ENCODE results near the gene OR51B5. TPM values are rescaled to one million over a fixed set of nuclear protein-coding genes. Genes with fewer than 3 reads are reported as not detected.
"Not testable (repeated sequence)": the region's sequence is repeated elsewhere in the genome, so short reads cannot be mapped to it uniquely, and the experiment has no call there.

OR51B5 gene
- total and polyA plus RNA-seq, 7 experiments from 2014 or later, result 0.48 TPM; not detected in 6

GRCh38 chr11:5297721-5298323 is 45.5 kb downstream of the OR51B5 start:
- ATAC-seq (no peak), DNase-seq (no peak)
- Mint-ChIP-seq H3K4me1 (peaks cover 0 to 2% (median 0%) of the 10 kb centered on the region in 7 donors), H3K4me3 (no peak overlapping the region), H3K27ac (no peak overlapping the region), H3K9me3 (peaks cover 0 to 2% (median 0%) of the 10 kb centered on the region in 11 donors), H3K27me3 (peaks cover 2 to 19% (median 10%) of the 10 kb centered on the region in 5 donors), H3K36me3 (no peaks in the 10 kb centered on the region)
- no peaks in the 10 kb centered on the region for H3K4me1 ChIP-seq (ENCODE audit: control insufficient read depth in 2 of 2, insufficient read depth in 2 of 2, low read length in 2 of 2)
- H3K36me3 ChIP-seq (ENCODE audit: control insufficient read depth in 2 of 3, insufficient read depth in 3 of 3, low read length in 3 of 3), result no peaks in the 10 kb centered on the region
- POLR2A ChIA-PET, result no interaction called here
- no peaks in the 10 kb centered on the region for H3K9me3 ChIP-seq (ENCODE audit: control insufficient read depth in 2 of 3, low read length in 3 of 3)
- intact Hi-C loops (cut with micrococcal nuclease), result loop anchor here in 1 of 2 donors (10.0 kb wide), 1 partner anchor 1113 kb away; no protein-coding TSS in a partner anchor
- H3K27ac ChIP-seq (ENCODE audit: low read depth, low read length), result no peak overlapping the region
- H3K4me3 ChIP-seq (ENCODE audit: low read length), result no peak overlapping the region
- no peaks in the 10 kb centered on the region for H3K27me3 ChIP-seq (ENCODE audit: control insufficient read depth in 2 of 2, insufficient read depth in 2 of 2, low read length in 2 of 2)
- CTCF ChIA-PET, result no interaction called here

- H3K9me3 ChIP-seq (ENCODE audit: control insufficient read depth in 2 of 3, low read length in 3 of 3); H3K36me3 Mint-ChIP-seq; H3K27ac ChIP-seq (ENCODE audit: low read depth, low read length); H3K4me1 Mint-ChIP-seq; DNase-seq; H3K9me3 Mint-ChIP-seq; H3K27ac Mint-ChIP-seq; H3K4me3 Mint-ChIP-seq; H3K36me3 ChIP-seq (ENCODE audit: control insufficient read depth in 2 of 3, insufficient read depth in 3 of 3, low read length in 3 of 3); H3K4me1 ChIP-seq (ENCODE audit: control insufficient read depth in 2 of 2, insufficient read depth in 2 of 2, low read length in 2 of 2); CTCF ChIA-PET; POLR2A ChIA-PET; H3K27me3 ChIP-seq (ENCODE audit: control insufficient read depth in 2 of 2, insufficient read depth in 2 of 2, low read length in 2 of 2); ATAC-seq; H3K4me3 ChIP-seq (ENCODE audit: low read length): not testable (repeated sequence)
- intact Hi-C loops (cut with micrococcal nuclease), result loop anchor here (5.0 to 10.0 kb wide), 2 partner anchors 172 to 1110 kb away; no protein-coding TSS in a partner anchor
- peaks cover 0 to 14% (median 6%) of the 10 kb centered on the region in 5 donors for H3K27me3 Mint-ChIP-seq
Observed at GRCh38 chr11:5294342-5294995, 48.9 kb downstream of the OR51B5 start.

- Histone ChIP-seq H3K4me1 (ENCODE audit: control insufficient read depth in 2 of 2, insufficient read depth in 2 of 2, low read length in 2 of 2) (no peaks in the 10 kb centered on the region), H3K27ac (ENCODE audit: low read depth, low read length) (no peak overlapping the region), H3K9me3 (ENCODE audit: control insufficient read depth in 2 of 3, low read length in 3 of 3) (no peaks in the 10 kb centered on the region), H3K4me3 (ENCODE audit: low read length) (no peak overlapping the region), H3K36me3 (ENCODE audit: control insufficient read depth in 2 of 3, insufficient read depth in 3 of 3, low read length in 3 of 3) (no peaks in the 10 kb centered on the region), H3K27me3 (ENCODE audit: control insufficient read depth in 2 of 2, insufficient read depth in 2 of 2, low read length in 2 of 2) (no peaks in the 10 kb centered on the region)
- ATAC-seq (no peak), DNase-seq (no peak)
- Mint-ChIP-seq H3K36me3 (no peaks in the 10 kb centered on the region), H3K9me3 (peaks cover 0 to 2% (median 0%) of the 10 kb centered on the region in 11 donors), H3K27ac (no peak overlapping the region), H3K27me3 (peaks cover 0 to 13% (median 6%) of the 10 kb centered on the region in 5 donors), H3K4me3 (no peak overlapping the region), H3K4me1 (no peaks in the 10 kb centered on the region)
- POLR2A ChIA-PET, result no interaction called here
- CTCF ChIA-PET, result no interaction called here
- intact Hi-C loops (cut with micrococcal nuclease), result loop anchor here (5.0 to 10.0 kb wide), 2 partner anchors 171 to 1108 kb away; no protein-coding TSS in a partner anchor
Observed at GRCh38 chr11:5293028-5293427, 50.3 kb downstream of the OR51B5 start.

Other genes starting within 250 kb of the OR51B5 start
- gene OR52A5, start 205.2 kb downstream of the OR51B5 start, total RNA-seq, result not detected
- not detected for gene OR52A5, start 205.2 kb downstream of the OR51B5 start, polyA plus RNA-seq
- not detected for gene OR52A1, start 188.8 kb downstream of the OR51B5 start, total RNA-seq
- gene OR52A1, start 188.8 kb downstream of the OR51B5 start, polyA plus RNA-seq, result not detected
- gene OR51V1, start 142.8 kb downstream of the OR51B5 start, total RNA-seq, result not detected
- not detected for gene OR51V1, start 142.8 kb downstream of the OR51B5 start, polyA plus RNA-seq
- 10 to 100 TPM in 1 of 5 experiments, under 1 TPM in 1, not detected in 3; 1.00 to 56.2 TPM for gene HBB, start 116.5 kb downstream of the OR51B5 start, total RNA-seq
- gene HBB, start 116.5 kb downstream of the OR51B5 start, polyA plus RNA-seq, result under 1 TPM; 0.67 to 0.91 TPM
- gene HBD, start 109.0 kb downstream of the OR51B5 start, total RNA-seq, result not detected
- gene HBD, start 109.0 kb downstream of the OR51B5 start, polyA plus RNA-seq, result not detected
- gene HBG1, start 93.7 kb downstream of the OR51B5 start, total RNA-seq, result not detected
- gene HBG1, start 93.7 kb downstream of the OR51B5 start, polyA plus RNA-seq, result not detected
- not detected for gene HBG2, start 88.7 kb downstream of the OR51B5 start, total RNA-seq
- not detected for gene HBG2, start 88.7 kb downstream of the OR51B5 start, polyA plus RNA-seq
- not detected for gene HBE1, start 73.6 kb downstream of the OR51B5 start, total RNA-seq
- gene HBE1, start 73.6 kb downstream of the OR51B5 start, polyA plus RNA-seq, result not detected
- gene OR51B4, start 41.6 kb downstream of the OR51B5 start, total RNA-seq, result not detected
- gene OR51B4, start 41.6 kb downstream of the OR51B5 start, polyA plus RNA-seq, result not detected
- gene OR51B2, start 19.2 kb downstream of the OR51B5 start, total RNA-seq, result not detected
- not detected for gene OR51B2, start 19.2 kb downstream of the OR51B5 start, polyA plus RNA-seq
- not detected for gene OR51B6, start 8.0 kb upstream of the OR51B5 start, total RNA-seq
- gene OR51B6, start 8.0 kb upstream of the OR51B5 start, polyA plus RNA-seq, result not detected
- gene OR51M1, start 40.3 kb upstream of the OR51B5 start, total RNA-seq, result not detected
- not detected for gene OR51M1, start 40.3 kb upstream of the OR51B5 start, polyA plus RNA-seq
- gene OR51Q1, start 78.6 kb upstream of the OR51B5 start, total RNA-seq, result not detected
- gene OR51Q1, start 78.6 kb upstream of the OR51B5 start, polyA plus RNA-seq, result not detected
- gene OR51I1, start 98.0 kb upstream of the OR51B5 start, total RNA-seq, result not detected
- not detected for gene OR51I1, start 98.0 kb upstream of the OR51B5 start, polyA plus RNA-seq
- gene OR51I2, start 105.8 kb upstream of the OR51B5 start, total RNA-seq, result not detected
- not detected for gene OR51I2, start 105.8 kb upstream of the OR51B5 start, polyA plus RNA-seq
- gene OR52D1, start 145.2 kb upstream of the OR51B5 start, total RNA-seq, result not detected
- not detected for gene OR52D1, start 145.2 kb upstream of the OR51B5 start, polyA plus RNA-seq
- under 1 TPM in 3 of 5 experiments, not detected in 2; 0.32 to 0.57 (median 0.49) TPM for gene UBQLN3, start 166.4 kb upstream of the OR51B5 start, total RNA-seq
- gene UBQLN3, start 166.4 kb upstream of the OR51B5 start, polyA plus RNA-seq, result not detected
- under 1 TPM; 0.53 to 0.73 (median 0.60) TPM for gene UBQLNL, start 173.2 kb upstream of the OR51B5 start, total RNA-seq
- under 1 TPM in 1 of 2 donors, not detected in 1; 0.10 TPM for gene UBQLNL, start 173.2 kb upstream of the OR51B5 start, polyA plus RNA-seq
- gene OR52H1, start 205.0 kb upstream of the OR51B5 start, total RNA-seq, result under 1 TPM in 3 of 5 experiments, not detected in 2; 0.32 to 0.49 (median 0.48) TPM
- not detected for gene OR52H1, start 205.0 kb upstream of the OR51B5 start, polyA plus RNA-seq
- gene OR52B6, start 237.4 kb upstream of the OR51B5 start, total RNA-seq, result not detected
- gene OR52B6, start 237.4 kb upstream of the OR51B5 start, polyA plus RNA-seq, result not detected

All from naive thymus-derived CD4-positive, alpha-beta T cell (primary cell).